HEK293T (cell line): ENCODE results near the gene REXO4.

Experiments used
- CTCF ChIA-PET: fragments of 350-600 bp; formaldehyde crosslinking; extraction: SDS; loops from one replicate; lab custom pipeline; 2021; ENCODE audit warnings: antibody characterized with exemption, inconsistent platforms; lab: Yijun Ruan, JAX
- POLR2A ChIA-PET: fragments of 350-600 bp; formaldehyde crosslinking; extraction: SDS; loops from one replicate; lab custom pipeline; 2020; ENCODE audit warnings: antibody characterized with exemption, inconsistent platforms; lab: Yijun Ruan, JAX
- DNase-seq: peaks from one replicate; pipeline ENCODE4 v3.0.0; 2012; ENCODE audit warnings: mixed read lengths; ENCODE audit errors: extremely low spot score
- ARNT ChIP-seq: fragments of 450-650 bp; IDR thresholded peaks from 2 replicates; pipeline ENCODE4 v1.6.1; 2017; ENCODE audit warnings: mild to moderate bottlenecking
- BHLHE40 ChIP-seq: fragments of 450-650 bp; IDR thresholded peaks from 2 replicates; pipeline ENCODE4 v1.6.1; 2016; ENCODE audit warnings: mild to moderate bottlenecking, moderate library complexity, borderline replicate concordance
- CTBP1 ChIP-seq: fragments of 450-650 bp; IDR thresholded peaks from 2 replicates; pipeline ENCODE4 v1.6.1; 2016; ENCODE audit warnings: borderline replicate concordance
- ELF4 ChIP-seq: fragments of 450-650 bp; IDR thresholded peaks from 2 replicates; pipeline ENCODE4 v1.6.1; 2017; ENCODE audit warnings: antibody characterized with exemption
- FOXA1 ChIP-seq: fragments of 450-650 bp; IDR thresholded peaks from 2 replicates; pipeline ENCODE4 v1.6.1; 2016; ENCODE audit warnings: mild to moderate bottlenecking
- FOXK2 ChIP-seq: fragments of 450-650 bp; IDR thresholded peaks from 2 replicates; pipeline ENCODE4 v1.6.1; 2016; ENCODE audit warnings: mild to moderate bottlenecking
- FOXM1 ChIP-seq: fragments of 450-650 bp; IDR thresholded peaks from 2 replicates; pipeline ENCODE4 v1.6.1; 2017; ENCODE audit warnings: mild to moderate bottlenecking, borderline replicate concordance
- HDGF ChIP-seq: fragments of 450-650 bp; IDR thresholded peaks from 2 replicates; pipeline ENCODE4 v1.6.1; 2017; ENCODE audit warnings: antibody characterized with exemption, borderline replicate concordance
- L3MBTL2 ChIP-seq: fragments of 450-650 bp; conservative IDR thresholded peaks from 2 replicates; pipeline ENCODE4 v1.6.1; 2016; ENCODE audit warnings: mild to moderate bottlenecking
- LEF1 ChIP-seq: fragments of 450-650 bp; IDR thresholded peaks from 2 replicates; pipeline ENCODE4 v1.6.1; 2017; ENCODE audit warnings: mild to moderate bottlenecking, borderline replicate concordance
- NFRKB ChIP-seq: fragments of 450-650 bp; IDR thresholded peaks from 2 replicates; pipeline ENCODE4 v1.6.1; 2016; ENCODE audit warnings: mild to moderate bottlenecking, moderate library complexity
- SP1 ChIP-seq: fragments of 450-650 bp; IDR thresholded peaks from 2 replicates; pipeline ENCODE4 v1.6.1; 2017
- SUZ12 ChIP-seq: fragments of 450-650 bp; IDR thresholded peaks from 2 replicates; pipeline ENCODE4 v1.6.1; 2016; ENCODE audit warnings: mild to moderate bottlenecking
- TARDBP ChIP-seq: fragments of 450-650 bp; IDR thresholded peaks from 2 replicates; pipeline ENCODE4 v1.6.1; 2016
- ZNF384 ChIP-seq: fragments of 450-650 bp; IDR thresholded peaks from 2 replicates; pipeline ENCODE4 v1.6.1; 2016
- TF ChIP-seq, protein P1 (sequence below): fragments of 450-650 bp; IDR thresholded peaks from 2 replicates; pipeline ENCODE4 v1.6.1; 2016

The REXO4 gene

DNA sequence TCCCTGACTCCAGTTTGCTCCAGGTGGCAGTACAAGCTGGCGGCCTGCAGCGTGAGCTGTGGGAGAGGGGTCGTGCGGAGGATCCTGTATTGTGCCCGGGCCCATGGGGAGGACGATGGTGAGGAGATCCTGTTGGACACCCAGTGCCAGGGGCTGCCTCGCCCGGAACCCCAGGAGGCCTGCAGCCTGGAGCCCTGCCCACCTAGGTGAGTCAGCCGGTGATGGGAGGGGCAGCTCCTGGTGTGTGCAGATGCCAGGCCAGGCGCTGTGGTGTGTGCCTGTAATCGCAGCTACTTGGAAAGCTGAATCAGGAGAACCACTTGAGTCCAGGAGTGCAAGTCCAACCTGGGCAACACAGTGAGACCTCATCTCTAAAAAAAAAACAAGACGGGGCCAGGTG lies 31.9 kb upstream of the REXO4 start:
- POLR2A ChIA-PET: no interaction called here
- CTCF ChIA-PET: no interaction called here
- no peak for TF ChIP-seq HDGF
- no peak for TF ChIP-seq LEF1
- no peak for TF ChIP-seq ELF4
- TF ChIP-seq FOXK2: no peak
- no peak for TF ChIP-seq BHLHE40
- no peak for TF ChIP-seq SP1
- no peak for TF ChIP-seq NFRKB
- TF ChIP-seq, protein P1, sequence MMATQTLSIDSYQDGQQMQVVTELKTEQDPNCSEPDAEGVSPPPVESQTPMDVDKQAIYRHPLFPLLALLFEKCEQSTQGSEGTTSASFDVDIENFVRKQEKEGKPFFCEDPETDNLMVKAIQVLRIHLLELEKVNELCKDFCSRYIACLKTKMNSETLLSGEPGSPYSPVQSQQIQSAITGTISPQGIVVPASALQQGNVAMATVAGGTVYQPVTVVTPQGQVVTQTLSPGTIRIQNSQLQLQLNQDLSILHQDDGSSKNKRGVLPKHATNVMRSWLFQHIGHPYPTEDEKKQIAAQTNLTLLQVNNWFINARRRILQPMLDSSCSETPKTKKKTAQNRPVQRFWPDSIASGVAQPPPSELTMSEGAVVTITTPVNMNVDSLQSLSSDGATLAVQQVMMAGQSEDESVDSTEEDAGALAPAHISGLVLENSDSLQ: no peak
- TF ChIP-seq ARNT: no peak
- DNase-seq: no peak

DNA sequence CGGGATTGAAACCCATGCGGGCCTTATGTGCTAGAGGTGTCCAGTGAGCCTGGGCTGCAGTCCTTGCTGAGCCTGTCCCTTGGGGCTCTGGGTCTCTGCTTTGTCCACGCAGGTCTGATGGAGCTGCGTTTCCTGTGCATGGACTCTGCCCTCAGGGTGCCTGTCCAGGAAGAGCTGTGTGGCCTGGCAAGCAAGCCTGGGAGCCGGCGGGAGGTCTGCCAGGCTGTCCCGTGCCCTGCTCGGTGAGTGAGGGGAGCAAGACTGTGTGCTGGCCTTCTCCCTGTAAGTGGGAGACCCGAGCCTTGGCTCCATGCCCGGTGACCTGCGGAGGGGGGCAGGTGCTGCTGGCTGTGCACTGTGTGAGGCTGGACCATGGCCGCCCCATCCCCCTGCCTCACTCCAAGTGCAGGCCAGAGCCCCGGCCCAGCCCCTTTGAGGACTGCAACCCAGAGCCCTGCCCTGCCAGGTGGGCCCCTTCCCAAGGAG lies 30.7 kb upstream of the REXO4 start:
- no peak for DNase-seq
- CTCF ChIA-PET: no interaction called here
- TF ChIP-seq CTBP1 (no peak), ZNF384 (no peak), BHLHE40 (no peak), FOXK2 (no peak), SP1 (no peak), FOXA1 (no peak), LEF1 (no peak), HDGF (no peak), SUZ12 (no peak), ARNT (no peak), NFRKB (no peak), FOXM1 (no peak), ELF4 (no peak), TARDBP (no peak)
- POLR2A ChIA-PET: no interaction called here

DNA sequence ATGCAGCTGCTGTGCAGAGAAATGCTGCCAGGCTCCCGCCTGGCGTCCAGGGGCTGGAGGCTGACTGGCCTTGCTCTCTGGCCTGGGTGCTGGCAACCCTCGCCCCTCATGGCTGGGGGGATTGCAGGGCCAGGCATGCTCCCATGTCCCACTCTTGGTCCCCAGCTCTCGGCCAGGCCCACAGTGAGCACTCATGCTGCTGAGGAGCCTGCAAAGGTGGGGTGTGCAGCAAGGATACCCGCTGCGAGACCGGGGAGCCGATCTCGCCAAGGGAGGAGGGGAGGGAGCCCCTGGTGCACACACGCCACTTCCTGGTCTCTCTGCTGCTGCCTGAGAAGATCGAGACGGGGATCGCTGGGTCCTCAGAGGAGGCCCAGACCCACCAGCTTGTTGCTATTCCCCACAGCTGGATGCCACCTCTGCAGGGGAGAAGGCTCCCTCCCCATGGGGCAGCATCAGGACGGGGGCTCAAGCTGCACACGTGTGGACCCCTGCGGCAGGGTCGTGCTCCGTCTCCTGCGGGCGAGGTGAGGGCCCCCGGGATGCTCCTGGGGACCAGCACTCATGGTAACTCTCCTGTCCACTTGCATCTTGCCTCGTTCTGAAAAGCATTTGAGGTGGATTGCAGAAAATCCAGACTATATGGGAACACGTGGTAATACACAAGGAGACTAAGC lies 27.6 kb upstream of the REXO4 start:
- POLR2A ChIA-PET: interaction anchor here (1.3 kb wide), 1 partner anchor 14 kb away, joined by 3 read pairs; the partner anchor contains the start of gene CACFD1
- DNase-seq: no peak
- TF ChIP-seq HDGF (no peak), NFRKB (no peak), L3MBTL2 (no peak), SUZ12 (no peak), ARNT (no peak), CTBP1 (no peak), ELF4 (no peak), TARDBP (no peak), FOXA1 (no peak), FOXM1 (no peak), SP1 (no peak), ZNF384 (no peak), FOXK2 (no peak), BHLHE40 (no peak), LEF1 (no peak)
- TF ChIP-seq, protein P1: no peak
- CTCF ChIA-PET: no interaction called here

DNA sequence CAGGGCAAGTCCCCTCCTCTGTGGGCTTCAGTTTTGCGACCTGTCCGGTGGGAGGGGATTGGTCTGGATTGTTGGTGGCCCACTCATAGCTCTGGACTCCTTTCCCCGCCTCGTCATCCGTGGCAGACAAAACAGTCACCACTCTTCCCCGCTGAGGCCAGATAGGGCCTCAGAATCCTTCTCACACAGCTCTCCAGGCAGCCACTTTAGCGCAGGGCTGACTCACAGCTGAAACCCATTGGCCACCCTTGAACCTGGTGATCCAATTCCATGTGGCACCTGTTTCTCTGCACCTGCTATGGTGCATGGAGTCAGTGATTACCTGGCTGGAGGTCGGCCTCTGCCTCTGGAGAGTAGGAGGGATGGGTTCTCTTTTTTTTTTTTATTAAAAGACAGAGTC lies 26.2 kb upstream of the REXO4 start:
- ChIA-PET CTCF (no interaction called here), POLR2A (interaction anchor here (0.5 to 0.6 kb wide), 2 partner anchors 13 to 89 kb away, joined by 3 read pairs; no protein-coding TSS in a partner anchor)
- DNase-seq: no peak
- no peak for TF ChIP-seq ELF4
- no peak for TF ChIP-seq BHLHE40
- no peak for TF ChIP-seq HDGF
- TF ChIP-seq SUZ12: no peak
- TF ChIP-seq L3MBTL2: no peak
- no peak for TF ChIP-seq FOXM1
- no peak for TF ChIP-seq FOXA1

DNA sequence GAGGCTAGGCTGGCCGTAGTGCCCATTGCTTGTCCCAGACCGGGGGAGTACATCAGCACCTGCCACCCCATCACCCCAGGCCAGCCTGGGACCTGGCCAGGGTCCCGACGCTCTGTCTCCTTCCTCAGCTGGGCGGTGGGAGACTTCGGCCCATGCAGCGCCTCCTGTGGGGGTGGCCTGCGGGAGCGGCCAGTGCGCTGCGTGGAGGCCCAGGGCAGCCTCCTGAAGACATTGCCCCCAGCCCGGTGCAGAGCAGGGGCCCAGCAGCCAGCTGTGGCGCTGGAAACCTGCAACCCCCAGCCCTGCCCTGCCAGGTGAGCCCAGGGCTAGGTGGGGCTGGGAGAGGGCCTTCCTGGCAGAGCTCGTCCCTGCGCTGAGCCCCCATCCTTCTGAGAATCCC lies 25.4 kb upstream of the REXO4 start:
- TF ChIP-seq L3MBTL2 (no peak), SP1 (no peak), FOXA1 (no peak), TARDBP (no peak), ELF4 (no peak), CTBP1 (no peak), FOXM1 (no peak), LEF1 (no peak), NFRKB (no peak), ZNF384 (no peak), HDGF (no peak)
- TF ChIP-seq, protein P1: no peak
- DNase-seq: no peak
- POLR2A ChIA-PET: no interaction called here
- CTCF ChIA-PET: no interaction called here

DNA sequence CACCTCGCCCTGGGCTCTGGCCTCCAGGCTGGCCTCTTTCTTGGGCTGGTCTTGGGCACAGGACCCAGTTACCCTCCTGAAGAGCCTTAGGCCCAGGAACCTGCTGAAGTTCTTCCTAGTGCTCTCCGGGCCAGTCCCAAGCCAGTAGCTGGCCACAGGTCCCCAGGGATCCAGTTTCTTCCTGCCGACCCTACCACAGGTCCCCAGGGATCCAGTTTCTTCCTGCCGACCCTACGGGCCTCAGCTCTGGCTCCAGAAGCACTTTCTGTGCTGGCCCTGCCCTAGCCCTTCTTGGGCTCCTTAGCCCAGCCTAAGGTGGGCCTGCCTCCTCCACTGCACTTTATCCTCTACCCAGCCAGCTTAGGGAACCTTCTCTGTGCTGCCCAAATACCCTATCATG lies 23.8 kb upstream of the REXO4 start:
- no peak for TF ChIP-seq L3MBTL2
- no peak for TF ChIP-seq SUZ12
- TF ChIP-seq, protein P1: no peak
- TF ChIP-seq FOXK2: no peak
- TF ChIP-seq SP1: no peak
- TF ChIP-seq FOXM1: no peak
- TF ChIP-seq FOXA1: no peak
- ChIA-PET CTCF (no interaction called here), POLR2A (interaction anchor here (1.8 kb wide), 1 partner anchor 18 kb away, joined by 4 read pairs; the partner anchor contains the start of gene CACFD1)
- no peak for DNase-seq
